NCI-H2196 (cell line): ENCODE data around the gene SLC7A5.
"Not testable (repeated sequence)": the region's sequence is repeated elsewhere in the genome, so short reads cannot be mapped to it uniquely, and the experiment has no call there.

Experiments
- DNase-seq: peaks from one replicate; lab custom pipeline; 2025; ENCODE audit not compliant: unreplicated experiment; lab: John Stamatoyannopoulos, UW

Gene SLC7A5

DNA sequence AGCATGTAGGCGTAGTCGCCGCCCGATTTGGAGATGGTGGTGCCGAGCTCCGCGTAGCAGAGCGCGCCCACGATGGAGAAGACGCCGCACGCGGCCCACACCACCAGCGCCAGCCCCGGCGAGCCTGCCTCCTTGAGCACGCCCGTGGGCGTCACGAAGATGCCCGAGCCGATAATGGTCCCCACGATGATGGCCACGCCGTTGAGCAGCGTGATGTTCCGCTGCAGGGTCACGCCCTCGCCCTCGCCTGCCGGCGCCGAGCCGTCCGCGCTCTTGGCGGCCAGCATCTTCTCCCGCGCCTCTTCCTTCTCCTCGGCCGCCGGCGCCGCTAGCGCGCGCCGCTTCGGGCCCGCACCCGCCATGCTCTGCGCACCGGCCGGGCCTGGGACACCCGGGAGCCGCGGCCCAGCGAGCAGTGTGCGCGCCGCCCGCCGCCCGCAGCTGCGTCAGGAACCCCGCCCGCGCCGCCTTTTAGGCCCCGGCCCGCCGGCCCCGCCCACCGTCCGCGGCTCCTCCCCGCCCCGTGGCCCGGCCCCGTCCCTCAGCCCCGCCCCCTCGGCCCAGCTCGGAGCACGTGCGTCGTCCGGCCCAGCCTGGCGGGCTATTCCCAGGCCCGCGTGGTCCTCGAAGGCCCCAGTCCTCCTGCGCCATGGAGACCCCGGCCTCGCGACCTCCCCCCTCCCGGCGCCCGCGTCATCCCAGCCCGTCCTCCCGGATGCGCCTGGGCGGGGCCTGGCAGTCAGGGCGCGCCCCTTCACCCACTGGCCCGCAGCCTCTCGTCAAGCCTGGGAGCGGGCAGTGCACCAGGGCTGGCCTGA is at the start of gene SLC7A5:
Gene SLC7A5 (minus strand): TSS at position 447 of the 818 bp plus-strand sequence. CDS start 85 bp downstream, at position 362.
- peak; percentile 57 for DNase-seq

DNA sequence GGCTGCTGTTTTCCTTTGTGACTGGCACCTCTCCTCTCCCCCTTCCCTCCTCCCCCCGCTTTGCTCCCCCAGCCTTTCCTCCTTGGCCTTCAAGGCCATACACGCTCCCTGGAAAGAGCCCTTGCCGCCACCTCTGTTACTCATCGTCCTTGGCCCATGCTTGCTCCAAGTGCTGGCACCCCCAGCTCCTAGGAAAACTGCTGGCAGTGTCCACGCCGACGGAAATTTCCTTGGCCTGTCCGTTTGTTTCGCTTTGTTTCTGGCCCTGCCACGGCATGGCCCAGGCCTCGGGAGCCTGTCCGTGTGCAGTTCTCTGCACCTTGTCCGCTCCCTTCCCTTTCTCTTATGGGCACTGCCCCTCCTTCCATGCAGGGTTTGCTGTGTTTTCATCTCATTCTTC is 49.0 kb upstream of the SLC7A5 start:
- no peak for DNase-seq

DNA sequence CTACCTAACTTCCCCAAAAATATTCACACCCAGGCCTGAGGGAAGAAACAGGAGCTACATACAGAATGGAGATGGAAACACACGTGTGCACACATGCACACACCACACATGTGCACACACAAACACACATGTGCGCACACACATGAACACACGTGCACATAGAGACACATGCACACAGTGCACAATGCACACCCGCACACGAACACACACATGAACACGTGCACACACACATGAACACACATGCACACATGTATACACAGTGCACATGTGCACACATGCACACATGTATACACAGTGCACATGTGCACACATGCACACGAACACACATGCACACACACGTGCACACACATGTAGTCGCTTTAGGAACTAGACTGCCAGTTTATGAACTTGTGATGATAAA is 48.2 kb upstream of the SLC7A5 start:
- no peak for DNase-seq

DNA sequence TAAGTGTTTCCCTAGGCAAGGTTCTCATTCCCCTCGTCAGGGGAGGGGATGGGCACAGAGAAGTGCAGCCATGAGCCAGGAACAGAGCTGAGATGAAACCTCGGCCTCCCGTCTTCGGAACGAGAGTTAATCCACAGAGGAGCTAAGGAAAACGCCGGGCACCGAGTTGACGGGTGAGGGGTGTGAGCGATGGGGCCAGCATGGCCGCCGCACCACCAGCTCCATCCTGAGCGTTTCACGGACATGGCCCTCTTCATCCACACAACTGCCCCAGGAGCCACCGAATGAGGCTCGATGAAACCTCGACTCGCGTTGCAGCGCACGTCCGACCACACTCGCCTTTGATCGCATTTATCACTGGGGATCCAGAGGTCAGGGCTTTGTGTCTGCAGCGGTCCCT is 45.5 kb upstream of the SLC7A5 start:
- no peak for DNase-seq

DNA sequence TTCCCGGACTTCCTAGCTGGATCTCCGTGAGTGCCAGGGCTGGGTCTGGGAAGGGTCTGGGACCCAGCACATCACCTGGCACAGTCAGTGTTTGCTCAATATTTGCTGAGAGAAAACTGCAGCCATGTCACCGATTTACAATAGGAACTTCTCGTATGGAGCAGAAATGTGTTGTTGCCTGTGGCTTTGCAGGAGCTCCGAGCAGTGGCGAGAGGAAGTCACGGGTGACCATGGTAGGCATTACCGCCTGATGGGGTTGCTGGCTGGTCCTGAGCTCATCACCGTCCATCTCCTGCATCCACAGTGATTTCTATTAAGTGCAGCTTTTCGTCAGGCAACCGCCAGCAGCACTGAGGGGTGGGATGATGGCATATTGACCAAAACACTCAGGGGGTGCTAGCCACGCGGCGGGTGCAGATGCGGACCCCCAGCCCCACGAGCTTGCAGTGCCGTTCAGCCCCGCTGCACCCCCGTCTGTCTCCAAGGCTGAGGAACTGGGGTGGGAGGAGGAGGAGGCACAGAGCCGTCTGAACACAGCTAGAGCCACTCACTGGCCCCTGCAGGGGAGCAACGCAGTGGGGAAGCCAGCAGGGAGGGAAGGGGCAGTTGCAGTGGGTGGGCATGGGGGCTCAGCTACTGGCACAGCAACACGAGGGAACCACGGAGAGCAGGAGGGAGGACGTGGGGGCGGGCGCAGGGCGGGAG is 44.9 kb upstream of the SLC7A5 start:
- not testable (repeated sequence) for DNase-seq

DNA sequence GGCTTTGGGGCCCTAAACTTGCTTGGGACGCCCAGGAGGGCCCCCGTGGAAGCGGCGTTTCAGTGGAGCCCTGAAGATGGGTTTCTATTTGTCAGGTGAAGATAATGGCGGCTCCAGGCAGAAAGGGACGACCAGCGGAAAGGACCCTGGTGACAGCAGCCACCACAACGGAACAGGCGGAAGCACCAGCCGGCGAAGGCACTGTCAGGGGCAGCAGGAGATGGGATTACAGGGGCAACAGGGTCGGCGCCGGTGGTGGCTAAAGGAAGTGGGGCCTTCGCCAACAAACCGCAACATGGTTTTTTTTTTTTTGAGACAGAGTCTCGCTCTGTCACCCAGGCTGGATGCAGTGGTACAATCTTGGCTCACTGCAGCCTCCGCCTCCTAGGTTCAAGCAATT is 43.4 kb upstream of the SLC7A5 start:
- not testable (repeated sequence) for DNase-seq

DNA sequence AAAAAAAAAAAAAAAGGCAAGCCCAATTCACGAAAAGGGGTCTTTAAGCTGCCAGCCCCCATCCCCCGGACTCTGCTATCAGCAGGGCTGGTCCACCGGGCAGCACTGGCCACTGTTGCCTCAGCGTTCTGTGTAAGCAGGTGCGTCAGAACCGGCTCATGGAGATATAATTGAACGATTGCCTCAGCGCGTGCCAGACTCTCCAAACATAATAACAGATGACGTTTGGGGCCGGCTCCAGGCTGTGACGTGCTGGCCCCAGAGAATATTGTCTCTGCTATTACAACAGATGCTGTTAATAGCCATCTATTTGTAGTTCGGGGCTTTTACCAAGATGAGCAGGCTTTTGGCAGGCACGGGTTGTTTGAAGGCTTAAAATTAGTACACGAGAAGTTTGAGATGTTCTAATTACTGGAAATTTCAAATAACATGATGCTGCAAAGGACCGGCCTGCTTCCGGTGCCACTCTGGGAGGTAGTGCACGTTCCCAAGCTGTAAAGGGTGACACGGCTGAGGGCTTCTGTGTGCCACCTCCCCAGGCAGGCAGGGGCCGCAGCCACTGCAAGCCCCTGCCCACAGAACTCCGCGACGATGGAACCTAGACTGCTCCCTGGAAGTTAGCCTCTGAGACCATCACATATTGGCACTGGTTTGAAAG is 41.9 kb upstream of the SLC7A5 start:
- peak; percentile 61 for DNase-seq

DNA sequence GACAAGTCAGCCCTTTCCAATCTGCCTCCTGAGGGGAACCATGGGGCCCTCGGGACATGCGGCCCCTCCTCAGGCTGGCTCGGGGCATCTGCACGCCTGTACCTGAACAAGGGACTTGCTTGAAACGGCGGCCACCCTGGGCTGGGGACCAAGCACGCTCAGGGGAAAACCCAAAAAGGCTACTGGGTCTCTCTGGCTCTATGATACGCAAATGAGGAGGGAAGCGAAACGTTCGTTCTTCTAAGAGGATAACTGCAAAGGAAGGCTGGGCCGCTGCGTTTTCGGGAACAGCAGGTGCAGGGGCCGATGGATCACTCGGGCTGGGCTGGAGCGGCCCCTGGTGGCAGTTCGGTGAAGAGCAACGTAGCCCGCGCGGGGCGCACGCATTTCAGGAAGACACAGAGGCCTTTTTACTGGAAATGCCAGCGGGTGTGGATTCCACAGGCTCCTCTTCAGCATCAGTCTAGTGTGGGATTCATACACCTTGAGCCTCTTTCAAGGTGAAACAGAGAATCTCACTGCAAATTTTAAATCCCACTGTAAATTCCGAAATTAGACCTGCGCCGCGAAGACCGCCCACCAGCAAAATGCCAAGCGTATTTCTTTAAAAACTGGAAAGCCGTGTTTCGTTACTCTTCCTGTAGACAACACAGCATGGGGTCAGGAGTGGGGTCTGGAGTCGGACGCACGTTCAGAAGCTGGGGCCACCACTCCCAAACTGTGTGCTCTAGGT is 40.1 kb upstream of the SLC7A5 start:
- peak; percentile 57 for DNase-seq

DNA sequence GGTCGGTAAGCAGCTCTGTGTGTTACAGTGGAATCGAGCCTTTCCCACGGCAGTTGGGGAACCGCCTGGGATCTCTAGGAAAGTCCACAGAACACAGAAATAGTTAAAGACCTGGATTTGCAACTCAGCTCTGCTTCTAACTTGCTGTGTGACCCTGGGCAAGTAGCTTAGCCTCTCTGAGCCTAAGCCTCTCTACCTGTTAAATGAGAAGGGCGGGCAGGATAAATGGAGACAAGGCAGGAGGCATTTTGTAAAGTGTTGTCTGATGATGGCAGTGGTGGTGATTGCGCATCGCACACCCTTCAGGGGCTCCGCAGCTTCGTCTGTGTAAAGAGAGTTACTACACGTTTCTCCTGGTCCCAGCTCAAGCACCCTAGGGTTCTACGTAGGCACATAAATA is 38.8 kb upstream of the SLC7A5 start:
- DNase-seq = not testable (repeated sequence)

DNA sequence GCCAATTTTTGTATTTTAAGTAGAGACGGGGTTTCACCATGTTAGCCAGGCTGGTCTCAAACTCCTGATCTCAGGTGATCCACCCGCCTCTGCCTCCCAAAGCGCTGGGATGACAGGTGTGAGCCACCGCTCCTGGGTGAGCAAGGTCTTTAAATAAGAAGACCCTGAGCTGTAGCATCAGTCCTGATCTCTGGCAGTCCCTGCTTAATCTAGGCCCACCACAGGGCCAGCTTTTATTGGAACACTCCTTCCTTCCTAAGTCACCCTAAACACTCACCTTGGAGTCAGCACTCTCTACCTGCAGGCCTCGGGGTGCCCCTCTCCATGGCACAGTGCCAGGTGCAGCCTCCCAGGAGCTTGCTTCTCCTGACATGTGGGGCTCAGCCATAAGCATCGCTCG is 36.2 kb upstream of the SLC7A5 start:
- not testable (repeated sequence) for DNase-seq

DNA sequence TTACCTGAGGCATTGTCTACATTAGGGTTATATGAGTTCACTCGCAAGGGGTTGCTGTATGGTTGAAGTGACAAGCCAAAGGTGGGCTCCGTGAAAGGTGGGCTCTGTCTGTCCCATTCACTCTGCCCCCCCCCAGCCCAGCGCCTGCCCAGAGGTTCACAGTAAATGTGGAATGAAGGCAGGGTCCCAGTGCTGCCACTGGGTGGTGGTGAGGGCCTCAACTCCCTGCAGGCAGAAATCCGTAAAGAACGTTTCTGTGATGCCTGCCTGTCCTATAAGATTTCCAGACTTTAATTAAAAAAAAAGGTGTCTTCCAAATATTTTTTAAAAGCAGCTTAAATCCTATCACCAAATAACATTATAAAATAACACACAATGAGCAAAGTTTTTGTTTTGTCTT is 35.7 kb upstream of the SLC7A5 start:
- not testable (repeated sequence) for DNase-seq

DNA sequence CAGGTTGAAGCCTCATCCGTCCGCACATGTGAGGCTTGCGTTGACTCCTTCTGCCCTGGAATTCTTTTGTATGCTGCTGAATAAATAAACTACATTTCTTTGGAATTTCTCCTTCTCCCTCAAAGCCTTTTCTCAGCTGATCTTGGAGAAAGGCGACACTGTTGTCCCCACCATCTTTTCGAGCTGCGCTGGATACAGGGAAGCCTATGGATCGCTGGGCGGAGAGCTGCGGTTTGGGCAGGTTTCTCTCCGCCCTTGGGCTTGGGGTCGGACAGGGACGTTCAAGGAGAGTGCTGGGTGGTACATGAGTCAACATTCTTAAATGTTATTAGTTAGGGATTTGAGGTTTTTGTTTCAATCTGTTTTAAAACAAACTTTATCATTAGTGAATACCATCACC is 31.2 kb upstream of the SLC7A5 start:
- not testable (repeated sequence) for DNase-seq

DNA sequence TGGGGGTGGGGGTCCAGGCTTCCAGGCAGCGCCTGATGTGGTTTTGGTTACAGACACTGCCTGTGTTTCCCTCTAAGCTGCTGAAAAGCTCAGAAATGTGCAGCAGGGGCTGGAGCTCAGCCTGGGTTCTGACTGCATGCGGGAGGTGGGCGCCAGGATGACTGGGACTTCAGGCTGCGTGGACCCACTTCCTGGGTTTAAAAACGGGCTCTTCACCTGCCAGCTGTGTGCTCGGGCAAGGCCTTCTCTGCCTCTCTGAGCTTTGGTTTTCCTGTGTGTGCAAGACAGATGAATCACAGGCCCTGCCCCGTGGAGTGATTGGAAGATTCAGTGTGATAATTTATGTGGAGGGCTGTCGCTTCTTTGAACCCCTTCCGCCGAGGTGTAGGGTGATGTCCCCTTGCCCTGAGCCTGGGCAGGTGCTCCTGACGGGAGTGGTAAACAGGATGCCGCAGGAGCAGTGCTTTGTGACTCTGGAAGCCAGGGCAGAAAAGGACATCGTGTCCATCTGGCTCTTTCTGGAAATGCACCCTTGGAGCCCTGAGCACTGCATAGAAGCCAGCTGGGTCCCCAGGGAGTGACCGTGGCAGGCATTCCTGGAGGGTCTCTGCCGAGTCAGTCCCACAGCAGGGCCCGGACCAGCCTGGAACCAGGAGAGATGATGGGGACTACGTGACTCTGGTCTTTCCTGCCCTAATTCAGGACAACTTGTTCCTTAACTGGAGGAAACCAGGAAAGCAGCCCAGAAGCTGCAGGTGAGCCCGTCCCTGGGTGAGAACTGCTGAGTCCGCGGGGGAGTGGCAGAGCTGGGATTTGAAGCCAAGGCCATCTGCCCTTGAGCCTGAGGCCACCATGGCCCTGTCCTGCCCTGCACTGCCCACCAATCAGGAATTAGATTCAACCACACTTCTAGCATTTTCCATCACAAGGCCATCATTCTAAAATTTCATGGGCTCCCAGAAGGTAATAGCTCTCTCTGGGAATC is 28.5 kb upstream of the SLC7A5 start:
- DNase-seq = no peak

DNA sequence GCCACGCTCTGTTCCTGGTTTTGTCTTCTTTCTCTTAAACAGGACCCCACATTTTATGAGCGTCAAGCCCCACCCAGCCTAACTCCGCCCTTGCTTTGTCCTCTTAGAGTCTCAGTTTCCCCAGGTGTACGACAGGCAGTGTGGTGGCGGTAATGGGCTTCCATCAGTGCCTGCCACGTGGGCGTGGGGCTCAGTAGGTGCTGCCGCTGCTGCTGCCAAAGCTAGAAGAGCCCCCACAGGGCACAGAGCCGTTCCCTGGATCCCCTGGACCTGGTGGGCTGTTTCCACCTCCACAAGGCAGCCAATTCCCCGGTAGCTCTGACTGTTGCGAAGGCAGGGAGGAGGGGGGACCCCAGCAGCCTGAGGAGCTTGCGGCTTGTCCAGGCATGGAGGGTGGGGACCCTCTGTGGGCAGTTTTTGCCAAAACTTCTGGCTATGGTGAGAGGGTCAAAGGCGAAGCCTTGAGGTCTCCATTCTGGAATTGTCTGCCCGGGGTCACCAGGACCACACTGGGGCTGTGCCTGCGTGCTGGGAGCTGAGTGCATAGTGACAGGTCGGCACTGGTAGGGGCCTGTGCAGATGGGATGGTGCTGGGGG is 27.7 kb upstream of the SLC7A5 start:
- DNase-seq = not testable (repeated sequence)

DNA sequence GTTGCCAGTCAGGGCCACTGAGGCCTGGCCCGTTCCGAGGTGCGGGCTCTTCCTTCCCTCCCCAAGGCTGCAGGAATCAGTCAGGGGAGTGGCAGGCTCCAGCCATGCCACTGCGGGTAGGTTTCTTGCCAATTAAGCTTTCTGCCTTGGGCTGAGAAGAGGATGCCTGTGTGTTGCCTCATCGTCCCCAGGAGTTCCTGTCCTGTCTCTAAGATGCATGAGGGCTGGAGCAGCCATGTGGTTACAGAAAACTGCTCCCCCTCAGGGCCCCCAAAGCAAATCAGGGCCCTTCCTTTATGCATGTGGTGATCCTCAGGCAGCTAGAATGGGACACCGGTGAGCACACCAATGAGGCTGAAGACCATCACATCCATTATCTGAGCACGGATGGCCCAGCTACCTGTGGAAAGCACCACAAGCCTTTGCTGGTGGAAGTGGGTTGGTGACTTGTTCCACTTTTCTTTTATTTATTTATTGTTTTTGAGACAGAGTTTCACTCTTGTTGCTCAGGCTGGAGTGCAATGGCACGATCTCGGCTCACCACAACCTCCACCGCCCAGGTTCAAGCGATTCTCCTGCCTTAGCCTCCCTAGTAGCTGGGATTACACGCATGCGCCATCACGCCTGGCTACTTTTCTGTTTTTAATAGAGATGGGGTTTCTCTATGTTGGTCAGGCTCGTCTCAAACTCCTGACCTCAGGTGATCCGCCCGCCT is 27.0 kb upstream of the SLC7A5 start:
- DNase-seq = not testable (repeated sequence)

DNA sequence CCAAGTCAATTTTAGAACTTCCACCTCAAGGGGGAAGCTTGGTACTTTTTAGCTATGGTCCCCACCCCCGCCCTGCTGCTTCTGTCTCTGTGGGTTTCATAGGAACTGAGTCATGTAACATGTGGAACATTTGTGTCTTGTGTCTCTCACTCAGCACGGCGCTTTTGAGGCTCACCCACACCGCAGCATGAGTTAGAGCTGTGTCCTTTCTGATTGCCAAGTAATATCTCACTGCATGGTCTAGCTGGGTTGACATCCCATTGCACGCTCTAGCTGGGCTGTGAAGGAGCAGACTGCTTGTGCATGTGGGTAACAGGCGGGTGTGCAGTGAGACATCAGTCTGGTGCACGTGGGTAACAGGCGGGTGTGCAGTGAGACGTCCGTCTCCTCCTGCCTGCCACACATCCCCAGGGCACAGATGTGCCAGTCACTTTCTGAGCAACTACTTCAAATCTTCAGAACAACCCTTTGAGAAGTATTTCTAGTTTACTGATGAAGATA is 26.4 kb upstream of the SLC7A5 start:
- DNase-seq = no peak

DNA sequence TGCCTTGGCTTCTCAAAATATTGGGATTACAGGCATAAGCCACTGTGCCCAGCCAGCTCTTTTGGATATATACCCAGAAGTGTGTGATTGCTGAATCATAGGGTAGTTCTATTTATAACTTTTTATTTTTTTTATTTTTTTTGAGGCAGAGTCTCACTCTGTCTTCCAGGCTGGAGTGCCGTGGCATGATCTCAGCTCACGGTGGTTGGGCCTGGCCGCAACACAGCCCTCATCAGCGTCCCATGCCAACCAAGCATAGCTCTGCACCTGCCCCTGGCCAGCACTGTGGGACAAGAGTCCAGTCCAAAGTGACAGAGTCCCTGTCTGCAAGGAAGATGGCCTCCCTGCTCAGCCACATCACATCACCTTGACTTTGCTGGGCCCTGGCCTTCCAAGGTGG is 24.7 kb upstream of the SLC7A5 start:
- not testable (repeated sequence) for DNase-seq

DNA sequence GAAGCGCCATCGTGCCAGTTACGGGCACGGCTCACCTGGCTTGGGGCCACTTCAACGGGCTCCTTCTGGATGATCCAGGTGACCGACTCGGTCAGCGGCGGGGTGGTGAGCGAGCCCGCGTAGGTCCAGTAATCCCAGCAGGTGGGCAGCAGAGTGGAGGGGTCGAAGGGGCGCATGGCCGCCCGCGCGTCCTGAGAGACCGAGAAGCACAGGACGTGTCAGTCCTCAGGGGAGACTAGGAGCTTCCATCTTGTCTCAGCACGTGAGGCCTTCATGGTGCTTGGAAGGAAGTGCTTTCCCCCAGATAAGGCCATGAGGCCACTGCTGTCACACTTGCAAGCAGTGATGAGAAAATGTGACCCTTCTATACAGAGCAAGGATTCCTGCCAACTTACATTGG is 22.5 kb upstream of the SLC7A5 start:
- DNase-seq = no peak

DNA sequence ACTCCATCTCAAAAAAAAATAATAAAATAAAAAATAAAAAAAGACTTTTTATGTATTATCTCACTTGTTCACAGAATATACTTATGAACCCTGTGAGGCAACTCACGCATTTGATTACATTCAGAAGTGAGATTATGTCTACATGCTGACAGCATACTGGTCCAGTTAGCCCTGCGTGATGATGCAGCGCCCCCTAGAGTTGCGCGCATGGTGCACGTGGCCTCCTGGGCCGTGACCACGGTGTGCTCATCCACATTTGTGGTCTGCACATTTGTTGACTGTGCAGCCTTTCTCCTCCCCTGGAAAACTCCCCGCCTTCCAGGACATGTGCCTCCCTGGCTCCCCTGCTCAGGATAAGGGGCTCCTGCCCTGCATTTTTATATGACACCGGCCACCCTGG is 20.5 kb upstream of the SLC7A5 start:
- not testable (repeated sequence) for DNase-seq
